Activated CD4-positive, alpha-beta T cell treated with anti-CD3 and anti-CD28 coated beads, Interleukin-2, amount 50 U/mL, for 16 hours (primary cell): ENCODE results near the gene TMEM267.
"Not testable (repeated sequence)": the region's sequence is repeated elsewhere in the genome, so short reads cannot be mapped to it uniquely, and the experiment has no call there.

ENCODE experiments used
- DNase-seq: peaks from one replicate; pipeline ENCODE4 v3.0.0-alpha.2; 2020

Gene TMEM267

GRCh38 chr5:43402524-43403066 is 81.1 kb downstream of the TMEM267 start:
- DNase-seq = not testable (repeated sequence)

- DNase-seq = no peak
These were observed 81.8 kb downstream of the TMEM267 start for GRCh38 chr5:43401827-43402226.

DNA sequence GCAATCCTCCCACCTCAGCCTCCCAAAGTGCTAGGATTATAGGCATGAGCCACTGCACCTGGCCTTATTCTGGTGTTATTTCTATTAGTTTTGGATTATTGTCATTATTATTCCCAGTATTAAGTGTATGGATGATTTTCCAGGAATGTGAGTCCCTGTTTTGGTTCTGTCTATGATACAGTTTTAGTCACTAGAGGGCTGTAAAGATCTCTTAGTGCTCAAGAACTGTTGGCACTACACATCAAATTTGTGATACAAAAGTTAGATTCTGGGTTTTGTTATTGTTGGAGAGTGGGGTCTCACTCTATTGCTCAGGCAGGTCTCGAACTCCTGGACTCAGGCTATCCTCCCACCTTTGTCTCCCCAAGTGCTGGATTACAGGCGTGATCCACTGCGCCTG is 83.6 kb downstream of the TMEM267 start:
- no peak for DNase-seq

DNA sequence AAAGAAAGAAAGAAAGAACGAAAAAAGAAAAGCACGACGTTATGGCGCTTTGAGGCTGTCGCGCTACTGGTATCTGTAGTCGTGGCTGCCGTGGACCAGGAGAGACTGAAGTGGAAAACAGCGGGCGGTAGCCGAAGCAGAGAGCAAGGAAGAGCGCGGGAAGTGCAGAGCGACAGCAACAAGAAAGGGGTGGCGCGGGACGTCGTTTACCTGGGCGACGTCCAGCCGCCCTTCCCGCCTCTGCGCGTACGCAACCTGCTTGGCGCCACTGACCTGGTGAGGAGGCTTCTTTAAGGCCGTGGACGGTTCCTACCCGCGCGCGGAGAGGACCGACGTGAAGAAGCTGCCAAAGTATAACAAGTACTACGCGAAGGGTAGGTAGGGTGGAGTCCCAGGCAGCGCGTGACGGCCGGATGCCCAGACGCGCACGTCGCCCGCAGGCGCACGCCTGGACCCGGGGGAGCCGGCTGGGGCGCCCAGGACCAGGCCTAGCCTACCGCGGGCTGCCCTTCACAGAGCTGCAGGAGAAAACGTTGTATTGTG is 86.8 kb downstream of the TMEM267 start:
- peak; percentile 61 for DNase-seq
